NCI-H187 treated with DMSO at 0.1 percent for 48 hours (cell line): ENCODE data around the gene SYK.
"Not testable (repeated sequence)": the region's sequence is repeated elsewhere in the genome, so short reads cannot be mapped to it uniquely, and the experiment has no call there.

Experiments used
- DNase-seq: peaks from one replicate; lab custom pipeline; 2025; lab: John Stamatoyannopoulos, UW

SYK gene

GRCh38 chr9:90880669-90881068 is 79.0 kb downstream of the SYK start:
- DNase-seq, result no peak

GRCh38 chr9:90881648-90882047 is 80.0 kb downstream of the SYK start:
- DNase-seq, result no peak

- DNase-seq, result no peak
Observed at GRCh38 chr9:90882991-90883600, 81.5 kb downstream of the SYK start.

- DNase-seq, result no peak
Observed at GRCh38 chr9:90883661-90884060, 82.0 kb downstream of the SYK start.

DNA sequence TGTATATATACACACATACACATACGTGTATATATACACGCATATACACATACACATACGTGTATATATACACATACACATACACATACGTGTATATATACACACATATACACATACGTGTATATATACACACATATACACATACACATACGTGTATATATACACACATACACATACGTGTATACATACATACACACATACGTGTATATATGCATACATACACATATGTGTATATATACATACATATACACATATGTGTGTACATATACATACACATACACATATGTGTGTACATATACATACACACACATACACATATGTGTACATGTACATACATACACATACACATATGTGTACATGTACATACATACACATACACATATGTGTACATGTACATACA is 82.6 kb downstream of the SYK start:
- DNase-seq, result no peak

DNA sequence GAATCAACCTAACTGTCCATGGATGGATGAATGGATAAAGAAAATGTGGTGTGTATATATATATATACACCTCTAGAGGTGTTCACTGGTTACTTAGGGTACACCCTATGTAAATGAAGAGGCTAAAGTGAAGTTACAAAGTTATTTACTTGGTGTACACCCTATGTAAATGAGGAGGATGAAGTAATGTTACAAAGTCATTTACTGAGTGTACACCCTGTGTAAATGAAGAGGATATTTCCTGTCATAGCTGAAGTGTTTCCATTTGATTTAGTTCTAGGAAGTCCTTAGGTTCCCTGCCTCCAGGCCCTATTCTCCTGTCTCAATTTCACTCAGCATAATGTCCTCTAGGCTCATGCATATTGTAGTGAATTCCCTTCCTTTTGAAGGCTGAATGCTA is 85.2 kb downstream of the SYK start:
- not testable (repeated sequence) for DNase-seq

GRCh38 chr9:90888941-90889340 is 87.3 kb downstream of the SYK start:
- no peak for DNase-seq

DNA sequence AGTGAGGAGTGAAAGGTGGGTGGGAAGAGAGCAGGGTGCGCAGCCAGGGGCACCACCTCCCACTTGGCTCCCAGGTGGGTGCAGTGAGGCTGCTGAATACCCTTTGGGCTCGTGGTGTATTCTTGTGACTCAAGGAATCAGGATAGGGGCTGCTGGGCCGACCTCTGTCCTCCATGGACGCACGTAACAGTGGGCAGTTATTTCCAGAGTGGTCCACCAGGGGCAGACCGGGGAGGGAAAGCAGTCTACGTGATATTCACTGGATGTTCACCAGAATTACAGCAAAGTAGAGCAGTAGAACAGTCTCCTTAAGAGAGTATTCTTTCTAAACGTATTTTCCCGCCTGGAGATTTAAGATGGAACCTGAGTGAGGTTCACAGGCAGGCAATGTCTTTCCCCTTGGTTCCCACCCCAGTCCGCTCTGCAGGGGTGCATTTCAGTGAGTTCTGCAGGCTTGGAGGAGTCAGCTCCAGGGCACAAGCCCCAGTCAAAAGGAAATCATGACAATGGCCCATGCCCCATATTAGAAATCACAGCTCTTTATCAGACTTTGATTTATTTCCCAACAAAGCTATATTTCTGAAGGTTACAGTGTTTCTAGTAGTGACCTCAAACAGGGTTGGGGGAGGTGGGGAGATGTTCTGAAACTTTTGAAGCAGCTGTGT is 88.7 kb downstream of the SYK start:
- no peak for DNase-seq

- DNase-seq, result no peak
Observed at GRCh38 chr9:90891308-90892040, 89.9 kb downstream of the SYK start.

GRCh38 chr9:90892918-90893317 is 91.3 kb downstream of the SYK start:
- no peak for DNase-seq

DNA sequence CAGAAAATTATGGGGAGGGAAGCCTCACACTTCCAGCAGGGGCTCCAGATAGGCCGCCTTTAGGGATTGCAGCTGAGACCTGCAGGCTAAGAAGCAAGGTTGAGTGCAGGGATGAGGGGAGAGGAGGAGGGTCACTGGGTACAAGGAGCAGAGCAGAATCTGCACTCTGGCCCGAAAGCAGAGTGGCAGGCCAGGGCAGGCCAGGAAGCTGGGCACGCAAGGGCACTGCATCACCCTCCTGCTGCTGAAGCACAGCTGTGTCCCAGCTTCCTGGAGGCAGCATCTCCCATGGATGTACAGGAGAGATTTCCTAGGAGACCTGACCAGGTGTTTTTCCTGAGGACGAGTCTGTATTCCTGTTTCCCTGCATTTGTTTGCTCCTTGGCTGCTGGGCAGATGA is 92.1 kb downstream of the SYK start:
- no peak for DNase-seq

- no peak for DNase-seq
Observed at GRCh38 chr9:90894986-90895687, 93.5 kb downstream of the SYK start.

DNA sequence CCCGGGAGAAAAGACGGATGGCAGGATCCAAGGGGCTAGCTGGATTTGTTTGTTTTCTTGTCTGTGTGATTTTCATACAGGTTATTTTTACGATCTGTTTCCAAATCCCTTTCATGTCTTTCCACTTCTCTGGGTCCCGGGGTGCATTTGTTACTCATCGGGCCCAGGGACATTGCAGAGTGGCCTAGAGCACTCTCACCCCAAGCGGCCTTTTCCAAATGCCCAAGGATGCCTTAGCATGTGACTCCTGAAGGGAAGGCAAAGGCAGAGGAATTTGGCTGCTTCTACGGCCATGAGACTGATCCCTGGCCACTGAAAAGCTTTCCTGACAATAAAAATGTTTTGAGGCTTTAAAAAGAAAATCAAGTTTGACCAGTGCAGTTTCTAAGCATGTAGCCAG is 94.2 kb downstream of the SYK start:
- DNase-seq, result no peak

GRCh38 chr9:90896231-90896630 is 94.6 kb downstream of the SYK start:
- DNase-seq, result no peak

GRCh38 chr9:90898228-90898627 is 96.6 kb downstream of the SYK start:
- DNase-seq, result no peak

DNA sequence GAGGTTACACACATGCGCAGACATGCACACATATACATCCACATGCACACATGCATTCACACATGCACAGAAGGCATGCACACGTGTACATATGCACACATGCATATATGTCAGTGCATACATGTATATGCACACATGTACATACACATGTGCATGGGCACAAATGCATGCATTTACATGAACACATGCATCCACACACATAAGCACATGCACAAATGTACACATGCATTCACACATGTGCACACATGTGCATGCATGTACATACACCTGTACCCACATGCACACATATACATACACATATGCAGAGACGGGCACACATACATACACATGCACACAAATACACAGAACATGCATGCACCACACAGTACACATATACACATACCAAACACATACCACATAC is 97.7 kb downstream of the SYK start:
- no peak for DNase-seq

GRCh38 chr9:90900130-90900529 is 98.5 kb downstream of the SYK start:
- no peak for DNase-seq

- DNase-seq, result no peak
Observed at GRCh38 chr9:90901933-90902332, 100.3 kb downstream of the SYK start.

- no peak for DNase-seq
Observed at GRCh38 chr9:90903766-90904424, 102.3 kb downstream of the SYK start.

DNA sequence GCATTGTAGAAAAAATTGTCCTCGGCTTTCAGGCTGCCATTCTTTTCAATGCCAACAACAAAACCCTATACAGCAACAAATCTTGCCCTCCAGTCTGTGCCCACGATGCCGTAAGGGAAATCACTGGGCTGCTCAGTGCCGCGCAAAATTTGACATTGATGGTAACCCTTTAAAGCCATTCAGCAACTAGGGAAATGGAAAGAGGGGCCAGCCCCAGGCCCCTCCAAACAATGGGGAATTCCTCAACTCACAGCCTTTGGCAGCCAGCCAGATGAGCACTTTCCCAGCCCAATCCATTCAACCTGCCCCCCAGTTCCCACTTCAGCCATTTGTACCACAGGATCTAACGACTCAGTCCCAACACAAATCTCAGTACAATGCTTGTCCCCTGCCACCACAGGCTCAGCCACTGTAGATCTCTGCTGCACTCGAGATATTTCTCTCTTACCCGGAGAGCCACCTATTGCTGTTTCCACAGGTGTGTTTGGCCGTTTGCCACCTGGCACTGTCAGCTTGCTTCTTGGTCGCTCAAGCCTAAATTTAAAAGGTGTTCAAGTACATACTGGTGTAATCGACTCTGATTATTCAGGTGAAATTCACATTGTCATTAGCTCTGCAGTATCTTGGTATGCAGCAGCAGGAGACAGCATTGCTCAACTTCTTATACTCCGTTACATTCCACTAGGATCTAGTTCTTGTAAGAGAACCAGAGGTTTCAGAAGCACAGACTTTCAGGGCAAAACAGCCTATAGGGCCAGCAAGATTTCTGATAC is 103.3 kb downstream of the SYK start:
- no peak for DNase-seq

GRCh38 chr9:90905822-90906221 is 104.2 kb downstream of the SYK start:
- DNase-seq, result no peak
